ENCODE results near the gene FLOT2.
A peak's percentile ranks its signal among the peaks of the same experiment; 100 is the strongest.
"Not testable (repeated sequence)": the region's sequence is repeated elsewhere in the genome, so short reads cannot be mapped to it uniquely, and the experiment has no call there.

FLOT2 gene

DNA sequence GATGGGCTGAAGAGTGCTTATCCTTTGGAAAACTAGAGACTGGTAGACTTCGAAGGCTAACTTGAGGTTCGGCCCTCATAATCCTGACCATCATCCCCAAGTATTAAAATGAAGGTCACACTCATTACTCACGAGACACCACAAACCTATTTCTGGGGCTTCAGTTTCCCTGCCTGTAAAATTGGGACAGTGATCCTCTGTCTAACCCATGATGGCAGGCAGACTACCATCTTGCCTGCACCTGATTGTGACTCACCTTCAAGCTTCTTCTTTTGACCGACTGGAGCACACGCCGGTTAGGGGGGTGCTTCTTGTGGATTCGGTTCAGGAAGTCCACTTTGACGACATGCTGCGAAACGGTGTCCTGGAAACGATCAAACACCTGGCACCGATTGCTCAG lies 19.5 kb upstream of the FLOT2 start:
- FAIRE-seq (no peak), DNase-seq (ENCODE audit: insufficient read length, low spot score) (no peak)

- no peak for DNase-seq (ENCODE audit: insufficient read length, low spot score)
- no peak for FAIRE-seq
These were observed 18.9 kb upstream of the FLOT2 start for GRCh38 chr17:28916302-28916934.

- no peak for DNase-seq (ENCODE audit: insufficient read length, low spot score)
- FAIRE-seq: no peak
These were observed 15.4 kb upstream of the FLOT2 start for GRCh38 chr17:28912938-28913333.

GRCh38 chr17:28912281-28912937 lies 14.9 kb upstream of the FLOT2 start:
- no peak for FAIRE-seq
- DNase-seq (ENCODE audit: insufficient read length, low spot score): no peak

DNA sequence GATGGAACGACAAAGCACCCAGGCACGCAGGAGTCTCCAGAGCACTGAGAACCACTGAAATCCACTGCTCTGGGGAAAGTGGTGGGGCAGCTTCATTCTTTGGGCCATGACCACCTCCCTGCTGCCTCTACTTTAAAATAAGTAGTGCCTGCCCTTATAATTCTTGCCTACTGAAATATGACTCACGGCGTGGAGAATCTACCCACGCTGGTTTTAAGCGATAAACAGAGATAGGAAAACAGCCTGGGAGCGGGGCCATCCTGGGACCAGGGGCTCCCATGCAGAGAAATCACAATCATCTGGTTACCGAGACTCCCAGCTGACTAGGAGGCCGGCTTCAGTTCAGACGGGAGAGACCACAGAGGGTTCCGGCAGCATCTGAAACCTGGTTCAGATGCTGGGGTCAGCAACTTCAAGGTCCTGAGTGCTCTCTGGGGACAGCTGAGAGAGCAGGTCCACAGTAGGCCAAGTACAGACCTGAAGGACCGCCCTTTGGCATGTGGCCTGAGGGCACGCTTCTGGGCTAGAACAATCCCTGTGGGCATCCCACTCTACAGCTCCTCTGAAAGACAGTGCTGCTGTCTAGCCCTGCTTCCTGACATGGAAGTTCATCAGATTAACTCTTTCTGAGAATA lies 14.0 kb upstream of the FLOT2 start:
- no peak for DNase-seq (ENCODE audit: insufficient read length, low spot score)
- no peak for FAIRE-seq

DNA sequence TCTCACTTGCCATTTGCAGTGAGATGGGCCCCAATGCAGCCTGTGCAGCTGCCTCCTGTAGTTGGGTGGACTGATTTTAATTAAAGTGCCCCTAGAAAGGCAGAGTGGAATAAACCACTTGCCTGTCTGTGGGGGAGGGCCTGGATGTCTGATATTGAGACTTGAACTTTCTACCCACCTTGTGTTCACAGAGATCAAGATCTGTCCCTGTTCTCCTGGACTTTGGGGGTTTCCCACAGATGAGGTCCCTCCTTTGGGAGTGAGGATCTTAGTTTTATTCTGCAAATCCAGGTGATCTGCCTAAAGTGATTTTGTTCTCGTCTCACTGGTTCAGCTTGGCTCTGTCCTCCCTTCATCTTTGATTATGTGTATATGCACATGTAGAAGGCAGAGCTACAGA lies 13.0 kb upstream of the FLOT2 start:
- FAIRE-seq: no peak
- DNase-seq (ENCODE audit: insufficient read length, low spot score): no peak

GRCh38 chr17:28908640-28909167 lies 11.2 kb upstream of the FLOT2 start:
- no peak for FAIRE-seq
- no peak for DNase-seq (ENCODE audit: insufficient read length, low spot score)

GRCh38 chr17:28907709-28908475 lies 10.4 kb upstream of the FLOT2 start:
- DNase-seq (ENCODE audit: insufficient read length, low spot score) (no peak), FAIRE-seq (no peak)

DNA sequence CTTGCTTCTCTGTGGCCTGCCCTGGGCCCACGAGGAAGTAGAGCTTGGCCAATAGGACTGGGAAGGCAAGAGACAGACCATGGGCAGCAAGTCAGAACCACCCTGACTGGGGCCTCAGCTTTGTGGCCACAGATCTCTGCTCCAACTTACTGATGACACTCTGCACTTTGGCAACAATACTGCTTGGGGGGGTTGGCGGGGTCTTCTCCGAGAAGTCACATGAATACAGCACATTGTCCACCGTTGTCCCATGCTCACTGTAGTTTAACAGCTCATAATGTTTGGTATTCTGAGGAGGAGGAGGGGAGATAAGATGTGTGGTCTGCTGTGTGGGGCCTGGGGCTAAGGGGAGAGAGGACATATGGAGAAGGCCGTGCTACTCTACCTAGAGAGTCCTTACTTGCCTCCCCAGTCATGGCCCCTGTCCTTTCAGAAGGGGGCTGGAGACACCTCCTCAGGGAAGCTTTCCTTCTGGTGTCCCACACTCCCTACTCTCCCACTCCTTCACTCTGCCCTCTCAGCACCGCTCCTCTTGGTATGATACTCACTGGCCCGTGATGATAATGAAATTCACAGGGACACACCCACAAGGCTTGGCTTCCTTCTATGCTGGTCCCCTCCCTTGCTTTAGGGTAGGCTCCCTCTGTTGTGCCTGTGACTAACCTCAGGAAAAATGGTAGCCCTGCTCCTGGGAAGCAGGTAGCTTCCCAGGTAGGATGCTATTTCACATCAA lies 9.3 kb upstream of the FLOT2 start:
- FAIRE-seq (no peak), DNase-seq (ENCODE audit: insufficient read length, low spot score) (no peak)

GRCh38 chr17:28906276-28906675 lies 8.7 kb upstream of the FLOT2 start:
- DNase-seq (ENCODE audit: insufficient read length, low spot score) (no peak), FAIRE-seq (no peak)

DNA sequence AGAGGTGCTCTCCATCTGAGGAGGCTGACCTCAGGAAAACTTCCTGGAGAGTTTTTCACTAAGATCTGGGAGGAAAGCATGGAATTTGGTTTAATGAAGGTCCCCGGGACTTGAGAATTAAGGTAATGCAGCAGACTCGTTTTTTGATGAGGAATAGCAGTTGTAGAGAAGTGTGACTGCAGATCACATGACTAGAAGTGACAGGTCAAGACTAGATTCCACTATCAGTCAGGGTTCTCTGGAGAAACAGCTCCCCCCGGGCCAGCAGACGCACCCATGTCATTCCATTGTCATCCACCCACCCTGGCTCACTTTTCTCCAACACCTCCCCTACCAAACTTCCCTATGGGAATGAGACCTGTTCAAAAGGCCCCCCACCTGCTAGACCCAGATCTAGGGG lies 7.3 kb upstream of the FLOT2 start:
- DNase-seq (ENCODE audit: insufficient read length, low spot score): no peak
- no peak for FAIRE-seq

DNA sequence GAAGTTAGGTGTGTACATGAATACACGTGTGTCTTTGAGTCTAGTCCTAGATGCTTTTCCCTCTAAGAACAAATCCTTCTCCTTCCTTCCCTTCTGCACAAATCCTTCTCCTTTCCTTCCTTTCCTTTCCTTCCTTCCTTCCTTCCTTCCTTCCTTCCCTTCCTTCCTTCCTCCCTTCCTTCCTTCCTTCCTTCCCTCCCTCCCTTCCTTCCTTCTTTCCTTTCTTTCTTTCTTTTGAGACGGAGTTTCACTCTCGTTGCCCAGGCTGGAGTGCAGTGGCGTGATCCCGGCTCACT lies 6.0 kb upstream of the FLOT2 start:
- not testable (repeated sequence) for FAIRE-seq

GRCh38 chr17:28902819-28903545 lies 5.4 kb upstream of the FLOT2 start, which contains the start of gene DHRS13:
Gene DHRS13 (minus strand): TSS chr17:28903079. CDS start chr17:28902944, 135 bp downstream.
- DNase-seq (ENCODE audit: insufficient read length, low spot score) (peak; percentile 95), FAIRE-seq (peak; percentile 97)

More for the DNA sequence above, 6.0 kb upstream of the FLOT2 start:
- not testable (repeated sequence) for DNase-seq (ENCODE audit: insufficient read length, low spot score)

DNA sequence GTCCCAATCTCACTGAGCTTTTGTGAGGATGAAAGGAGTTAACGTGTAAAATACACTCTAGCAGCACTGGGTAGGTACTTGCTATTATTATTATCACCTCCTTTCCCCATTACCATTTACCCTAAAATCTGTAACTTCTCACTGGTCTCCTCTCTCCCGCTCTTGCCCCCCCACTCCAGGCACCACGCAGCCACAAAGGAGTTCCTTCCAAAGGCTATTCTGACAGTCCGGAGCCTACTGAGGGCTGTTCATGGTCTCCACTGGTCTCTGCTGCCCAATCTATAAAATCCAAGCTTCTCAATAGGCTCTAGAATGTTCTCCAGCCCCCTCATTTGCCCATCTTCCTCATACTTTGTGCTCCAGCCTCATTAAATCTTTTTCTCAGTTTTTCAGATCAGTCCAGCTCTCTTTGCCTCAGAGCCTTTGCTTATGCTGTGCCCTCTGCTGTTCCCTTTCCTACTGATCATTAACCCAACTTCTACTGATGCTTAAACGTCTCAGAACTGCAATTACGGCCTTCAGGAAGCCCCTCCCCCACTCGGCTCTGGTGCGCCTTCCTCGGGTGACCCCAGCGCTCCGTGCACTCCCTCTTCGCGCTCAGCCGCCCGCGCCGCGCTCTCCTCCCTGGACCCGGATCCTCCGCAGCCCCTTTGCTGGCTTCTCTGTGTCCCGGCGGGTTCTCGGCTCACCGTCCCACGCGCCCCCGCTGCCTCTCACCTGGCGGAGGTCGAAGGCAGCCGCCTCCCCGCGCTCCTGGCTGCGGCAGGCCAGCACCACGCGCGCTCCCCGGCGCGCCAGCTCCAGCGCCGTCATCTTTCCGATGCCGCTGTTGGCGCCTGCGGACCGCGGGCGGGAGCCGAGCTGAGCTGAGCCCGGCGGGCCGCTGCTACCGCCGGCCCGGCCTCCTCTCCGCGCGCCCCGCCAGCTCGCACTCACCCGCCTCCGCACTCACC lies 4.6 kb upstream of the FLOT2 start:
- DNase-seq (ENCODE audit: insufficient read length, low spot score) (peak; percentile 45), FAIRE-seq (peak; percentile 42)

- no peak for FAIRE-seq
These were observed 3.6 kb upstream of the FLOT2 start for GRCh38 chr17:28900986-28901726.

GRCh38 chr17:28899212-28899815 lies 1.8 kb upstream of the FLOT2 start:
- FAIRE-seq: no peak
- no peak for DNase-seq (ENCODE audit: insufficient read length, low spot score)

More at GRCh38 chr17:28900986-28901726, 3.6 kb upstream of the FLOT2 start:
- no peak for DNase-seq (ENCODE audit: insufficient read length, low spot score)

GRCh38 chr17:28898527-28898955 lies 1.0 kb upstream of the FLOT2 start:
- DNase-seq (ENCODE audit: insufficient read length, low spot score) (no peak), FAIRE-seq (no peak)
